ENCODE measurements around the gene ATP8A1. TPM values are rescaled to one million over a fixed set of nuclear protein-coding genes. Genes with fewer than 3 reads are reported as not detected.

ATP8A1 gene
- total and polyA plus RNA-seq, 2 of the 8 experiments (the other 6 are each of a cell fraction or from before 2014, with no cell fraction given), result 3.7 to 14.9 TPM

DNA sequence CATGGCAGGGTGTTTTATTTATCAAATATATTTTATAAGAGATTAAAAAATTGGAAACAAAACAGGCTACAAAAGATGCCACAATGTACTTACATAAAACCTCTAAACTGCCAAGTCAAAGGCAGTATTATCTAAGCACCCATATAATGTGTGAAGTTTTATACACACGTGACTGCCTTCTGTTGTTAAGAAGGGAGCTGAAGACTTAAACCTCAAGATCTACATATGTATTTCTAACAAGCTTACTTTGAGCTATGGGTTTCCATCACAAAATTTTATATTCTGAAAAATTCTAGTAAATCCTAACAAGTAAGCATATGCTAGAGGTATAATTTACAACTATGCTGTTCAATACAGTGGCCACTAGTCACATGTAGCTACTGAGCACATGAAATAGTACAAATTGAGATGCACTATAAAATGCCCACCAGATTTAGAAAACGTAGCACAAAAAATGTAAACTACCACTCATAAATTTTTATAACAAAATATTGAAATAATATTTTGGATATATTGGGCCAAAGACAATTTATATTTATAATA, 9.8 kb downstream of the ATP8A1 start (continued):
- TF ChIP-seq, protein P1, sequence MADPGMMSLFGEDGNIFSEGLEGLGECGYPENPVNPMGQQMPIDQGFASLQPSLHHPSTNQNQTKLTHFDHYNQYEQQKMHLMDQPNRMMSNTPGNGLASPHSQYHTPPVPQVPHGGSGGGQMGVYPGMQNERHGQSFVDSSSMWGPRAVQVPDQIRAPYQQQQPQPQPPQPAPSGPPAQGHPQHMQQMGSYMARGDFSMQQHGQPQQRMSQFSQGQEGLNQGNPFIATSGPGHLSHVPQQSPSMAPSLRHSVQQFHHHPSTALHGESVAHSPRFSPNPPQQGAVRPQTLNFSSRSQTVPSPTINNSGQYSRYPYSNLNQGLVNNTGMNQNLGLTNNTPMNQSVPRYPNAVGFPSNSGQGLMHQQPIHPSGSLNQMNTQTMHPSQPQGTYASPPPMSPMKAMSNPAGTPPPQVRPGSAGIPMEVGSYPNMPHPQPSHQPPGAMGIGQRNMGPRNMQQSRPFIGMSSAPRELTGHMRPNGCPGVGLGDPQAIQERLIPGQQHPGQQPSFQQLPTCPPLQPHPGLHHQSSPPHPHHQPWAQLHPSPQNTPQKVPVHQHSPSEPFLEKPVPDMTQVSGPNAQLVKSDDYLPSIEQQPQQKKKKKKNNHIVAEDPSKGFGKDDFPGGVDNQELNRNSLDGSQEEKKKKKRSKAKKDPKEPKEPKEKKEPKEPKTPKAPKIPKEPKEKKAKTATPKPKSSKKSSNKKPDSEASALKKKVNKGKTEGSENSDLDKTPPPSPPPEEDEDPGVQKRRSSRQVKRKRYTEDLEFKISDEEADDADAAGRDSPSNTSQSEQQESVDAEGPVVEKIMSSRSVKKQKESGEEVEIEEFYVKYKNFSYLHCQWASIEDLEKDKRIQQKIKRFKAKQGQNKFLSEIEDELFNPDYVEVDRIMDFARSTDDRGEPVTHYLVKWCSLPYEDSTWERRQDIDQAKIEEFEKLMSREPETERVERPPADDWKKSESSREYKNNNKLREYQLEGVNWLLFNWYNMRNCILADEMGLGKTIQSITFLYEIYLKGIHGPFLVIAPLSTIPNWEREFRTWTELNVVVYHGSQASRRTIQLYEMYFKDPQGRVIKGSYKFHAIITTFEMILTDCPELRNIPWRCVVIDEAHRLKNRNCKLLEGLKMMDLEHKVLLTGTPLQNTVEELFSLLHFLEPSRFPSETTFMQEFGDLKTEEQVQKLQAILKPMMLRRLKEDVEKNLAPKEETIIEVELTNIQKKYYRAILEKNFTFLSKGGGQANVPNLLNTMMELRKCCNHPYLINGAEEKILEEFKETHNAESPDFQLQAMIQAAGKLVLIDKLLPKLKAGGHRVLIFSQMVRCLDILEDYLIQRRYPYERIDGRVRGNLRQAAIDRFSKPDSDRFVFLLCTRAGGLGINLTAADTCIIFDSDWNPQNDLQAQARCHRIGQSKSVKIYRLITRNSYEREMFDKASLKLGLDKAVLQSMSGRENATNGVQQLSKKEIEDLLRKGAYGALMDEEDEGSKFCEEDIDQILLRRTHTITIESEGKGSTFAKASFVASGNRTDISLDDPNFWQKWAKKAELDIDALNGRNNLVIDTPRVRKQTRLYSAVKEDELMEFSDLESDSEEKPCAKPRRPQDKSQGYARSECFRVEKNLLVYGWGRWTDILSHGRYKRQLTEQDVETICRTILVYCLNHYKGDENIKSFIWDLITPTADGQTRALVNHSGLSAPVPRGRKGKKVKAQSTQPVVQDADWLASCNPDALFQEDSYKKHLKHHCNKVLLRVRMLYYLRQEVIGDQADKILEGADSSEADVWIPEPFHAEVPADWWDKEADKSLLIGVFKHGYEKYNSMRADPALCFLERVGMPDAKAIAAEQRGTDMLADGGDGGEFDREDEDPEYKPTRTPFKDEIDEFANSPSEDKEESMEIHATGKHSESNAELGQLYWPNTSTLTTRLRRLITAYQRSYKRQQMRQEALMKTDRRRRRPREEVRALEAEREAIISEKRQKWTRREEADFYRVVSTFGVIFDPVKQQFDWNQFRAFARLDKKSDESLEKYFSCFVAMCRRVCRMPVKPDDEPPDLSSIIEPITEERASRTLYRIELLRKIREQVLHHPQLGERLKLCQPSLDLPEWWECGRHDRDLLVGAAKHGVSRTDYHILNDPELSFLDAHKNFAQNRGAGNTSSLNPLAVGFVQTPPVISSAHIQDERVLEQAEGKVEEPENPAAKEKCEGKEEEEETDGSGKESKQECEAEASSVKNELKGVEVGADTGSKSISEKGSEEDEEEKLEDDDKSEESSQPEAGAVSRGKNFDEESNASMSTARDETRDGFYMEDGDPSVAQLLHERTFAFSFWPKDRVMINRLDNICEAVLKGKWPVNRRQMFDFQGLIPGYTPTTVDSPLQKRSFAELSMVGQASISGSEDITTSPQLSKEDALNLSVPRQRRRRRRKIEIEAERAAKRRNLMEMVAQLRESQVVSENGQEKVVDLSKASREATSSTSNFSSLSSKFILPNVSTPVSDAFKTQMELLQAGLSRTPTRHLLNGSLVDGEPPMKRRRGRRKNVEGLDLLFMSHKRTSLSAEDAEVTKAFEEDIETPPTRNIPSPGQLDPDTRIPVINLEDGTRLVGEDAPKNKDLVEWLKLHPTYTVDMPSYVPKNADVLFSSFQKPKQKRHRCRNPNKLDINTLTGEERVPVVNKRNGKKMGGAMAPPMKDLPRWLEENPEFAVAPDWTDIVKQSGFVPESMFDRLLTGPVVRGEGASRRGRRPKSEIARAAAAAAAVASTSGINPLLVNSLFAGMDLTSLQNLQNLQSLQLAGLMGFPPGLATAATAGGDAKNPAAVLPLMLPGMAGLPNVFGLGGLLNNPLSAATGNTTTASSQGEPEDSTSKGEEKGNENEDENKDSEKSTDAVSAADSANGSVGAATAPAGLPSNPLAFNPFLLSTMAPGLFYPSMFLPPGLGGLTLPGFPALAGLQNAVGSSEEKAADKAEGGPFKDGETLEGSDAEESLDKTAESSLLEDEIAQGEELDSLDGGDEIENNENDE (IDR thresholded peaks at IDR 0.05; ENCODE audit: insufficient replicate concordance, low read length), result no peak
- no peak for TF ChIP-seq CEBPB (IDR thresholded peaks at IDR 0.05; ENCODE audit: low read depth, low read length)
- TF ChIP-seq RBBP5 (IDR thresholded peaks at IDR 0.05; ENCODE audit: borderline replicate concordance, low read depth, low read length), result no peak
- no peak for TF ChIP-seq HDAC2 (IDR thresholded peaks at IDR 0.05; ENCODE audit: borderline replicate concordance in 1 of 2, low read depth in 2 of 2, low read length in 2 of 2)
- TF ChIP-seq SP4 (IDR thresholded peaks at IDR 0.05; ENCODE audit: low read length), result no peak
- TF ChIP-seq, protein P2, sequence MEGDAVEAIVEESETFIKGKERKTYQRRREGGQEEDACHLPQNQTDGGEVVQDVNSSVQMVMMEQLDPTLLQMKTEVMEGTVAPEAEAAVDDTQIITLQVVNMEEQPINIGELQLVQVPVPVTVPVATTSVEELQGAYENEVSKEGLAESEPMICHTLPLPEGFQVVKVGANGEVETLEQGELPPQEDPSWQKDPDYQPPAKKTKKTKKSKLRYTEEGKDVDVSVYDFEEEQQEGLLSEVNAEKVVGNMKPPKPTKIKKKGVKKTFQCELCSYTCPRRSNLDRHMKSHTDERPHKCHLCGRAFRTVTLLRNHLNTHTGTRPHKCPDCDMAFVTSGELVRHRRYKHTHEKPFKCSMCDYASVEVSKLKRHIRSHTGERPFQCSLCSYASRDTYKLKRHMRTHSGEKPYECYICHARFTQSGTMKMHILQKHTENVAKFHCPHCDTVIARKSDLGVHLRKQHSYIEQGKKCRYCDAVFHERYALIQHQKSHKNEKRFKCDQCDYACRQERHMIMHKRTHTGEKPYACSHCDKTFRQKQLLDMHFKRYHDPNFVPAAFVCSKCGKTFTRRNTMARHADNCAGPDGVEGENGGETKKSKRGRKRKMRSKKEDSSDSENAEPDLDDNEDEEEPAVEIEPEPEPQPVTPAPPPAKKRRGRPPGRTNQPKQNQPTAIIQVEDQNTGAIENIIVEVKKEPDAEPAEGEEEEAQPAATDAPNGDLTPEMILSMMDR (IDR thresholded peaks at IDR 0.05; ENCODE audit: control extremely low read depth in 1 of 3, insufficient read depth in 1 of 3, low read depth in 1 of 3, low read length in 3 of 3), result no peak
- TF ChIP-seq, protein P3, sequence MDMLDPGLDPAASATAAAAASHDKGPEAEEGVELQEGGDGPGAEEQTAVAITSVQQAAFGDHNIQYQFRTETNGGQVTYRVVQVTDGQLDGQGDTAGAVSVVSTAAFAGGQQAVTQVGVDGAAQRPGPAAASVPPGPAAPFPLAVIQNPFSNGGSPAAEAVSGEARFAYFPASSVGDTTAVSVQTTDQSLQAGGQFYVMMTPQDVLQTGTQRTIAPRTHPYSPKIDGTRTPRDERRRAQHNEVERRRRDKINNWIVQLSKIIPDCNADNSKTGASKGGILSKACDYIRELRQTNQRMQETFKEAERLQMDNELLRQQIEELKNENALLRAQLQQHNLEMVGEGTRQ (IDR thresholded peaks at IDR 0.05; ENCODE audit: low read length), result no peak
